DND-41 (cell line): ENCODE data around the gene CFAP65.

ENCODE experiments used
- CTCF ChIP-seq: IDR thresholded peaks from 2 replicates; pipeline ENCODE4 v1.5.1; 2012; ENCODE audit warnings: borderline replicate concordance, low read length, moderate library complexity, mild to moderate bottlenecking; ENCODE audit not compliant: poor library complexity, severe bottlenecking; ENCODE audit errors: extremely low read depth
- EZH2 ChIP-seq: IDR thresholded peaks from 3 replicates; pipeline ENCODE4 v1.6.1; 2012; ENCODE audit warnings: borderline replicate concordance, low read depth, mild to moderate bottlenecking, moderate library complexity, low read length, inconsistent platforms; ENCODE audit not compliant: severe bottlenecking

DNA sequence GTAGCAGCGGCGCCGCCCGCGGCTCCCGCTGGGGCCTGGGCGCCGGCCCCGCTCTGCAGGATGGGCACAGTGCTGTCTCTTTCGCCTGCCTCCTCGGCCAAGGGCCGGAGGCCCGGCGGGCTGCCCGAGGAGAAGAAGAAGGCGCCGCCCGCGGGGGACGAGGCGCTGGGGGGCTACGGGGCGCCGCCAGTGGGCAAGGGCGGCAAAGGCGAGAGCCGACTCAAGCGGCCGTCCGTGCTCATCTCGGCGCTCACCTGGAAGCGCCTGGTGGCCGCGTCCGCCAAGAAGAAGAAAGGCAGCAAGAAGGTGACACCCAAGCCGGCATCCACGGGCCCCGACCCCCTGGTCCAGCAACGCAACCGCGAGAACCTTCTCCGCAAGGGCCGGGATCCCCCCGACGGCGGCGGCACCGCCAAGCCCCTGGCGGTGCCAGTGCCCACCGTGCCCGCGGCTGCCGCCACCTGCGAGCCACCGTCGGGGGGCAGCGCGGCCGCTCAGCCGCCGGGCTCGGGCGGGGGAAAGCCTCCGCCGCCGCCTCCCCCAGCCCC is 81.5 kb downstream of the CFAP65 start:
- no peak for TF ChIP-seq CTCF
- TF ChIP-seq EZH2 = no peak
